ENCODE measurements around the gene AZIN2. TPM values are rescaled to one million over a fixed set of nuclear protein-coding genes. Genes with fewer than 3 reads are reported as not detected.

AZIN2 gene
- total and polyA plus RNA-seq, 4 donors, result 0.68 to 2.6 (median 0.74) TPM

DNA sequence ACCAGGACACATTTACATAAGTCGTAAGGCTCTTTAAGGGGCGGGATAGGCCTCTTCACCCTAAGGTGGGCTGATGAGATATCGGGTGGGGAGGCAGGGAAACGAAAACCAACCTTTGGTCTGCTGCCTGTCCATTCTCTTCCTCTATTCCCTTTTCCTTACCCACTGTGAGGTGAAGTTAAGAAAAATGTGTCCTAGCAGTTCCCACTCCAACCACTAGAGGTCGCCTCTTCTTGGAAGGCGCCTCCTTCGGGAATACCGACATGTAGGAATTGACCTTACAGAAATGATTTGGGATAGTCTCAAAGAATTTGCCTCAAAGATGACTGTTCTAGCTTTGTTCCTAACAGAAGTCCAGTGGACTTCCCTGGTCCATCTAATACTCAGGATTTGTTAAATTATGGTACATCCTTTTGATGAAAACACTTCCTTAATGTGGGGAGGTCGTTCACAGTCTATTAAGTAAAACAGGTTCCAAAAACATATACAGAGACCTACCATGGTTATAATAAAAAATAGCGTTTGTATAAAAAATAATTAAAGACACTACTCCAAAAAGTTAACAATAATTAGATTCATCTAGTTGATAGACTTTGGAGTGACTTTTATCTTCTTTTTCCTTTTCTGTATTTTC is 14.1 kb downstream of the AZIN2 start (continued):
- no peak for TF ChIP-seq TAF1 (conservative IDR thresholded peaks at IDR 0.05)

DNA sequence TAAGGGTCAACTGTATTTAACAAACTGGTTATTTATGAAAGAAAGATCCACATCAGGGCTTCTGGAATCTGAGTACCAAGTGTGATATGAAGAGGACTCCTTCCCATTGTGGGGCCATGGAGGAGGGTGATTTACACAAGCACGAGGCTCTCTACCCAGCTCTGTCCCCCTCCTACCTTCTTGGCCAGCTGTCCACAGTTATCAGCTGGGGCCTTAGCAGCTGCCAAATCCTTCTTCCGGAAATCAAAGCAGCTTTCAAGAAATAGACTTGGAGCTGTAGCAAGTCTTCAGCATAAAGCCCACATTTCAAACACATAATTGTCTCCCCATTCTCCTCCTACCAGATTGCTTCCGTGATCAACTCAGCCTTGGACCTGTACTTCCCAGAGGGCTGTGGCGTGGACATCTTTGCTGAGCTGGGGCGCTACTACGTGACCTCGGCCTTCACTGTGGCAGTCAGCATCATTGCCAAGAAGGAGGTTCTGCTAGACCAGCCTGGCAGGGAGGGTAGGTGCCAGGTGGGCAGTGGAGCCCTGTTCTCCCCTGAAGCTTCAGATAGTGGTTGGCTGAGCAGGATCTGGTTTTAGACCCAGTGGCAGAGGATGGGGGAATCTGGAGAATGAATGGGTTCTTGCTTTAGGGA is 15.5 kb downstream of the AZIN2 start:
- H3K9ac ChIP-seq (ENCODE audit: low read depth in 1 of 2, low read length in 2 of 2), result no peak overlapping the region
- DNase-seq (ENCODE audit: low spot score), result no peak
- WGBS, result 88% methylated on average over 7 of the region's 7 CpGs

DNA sequence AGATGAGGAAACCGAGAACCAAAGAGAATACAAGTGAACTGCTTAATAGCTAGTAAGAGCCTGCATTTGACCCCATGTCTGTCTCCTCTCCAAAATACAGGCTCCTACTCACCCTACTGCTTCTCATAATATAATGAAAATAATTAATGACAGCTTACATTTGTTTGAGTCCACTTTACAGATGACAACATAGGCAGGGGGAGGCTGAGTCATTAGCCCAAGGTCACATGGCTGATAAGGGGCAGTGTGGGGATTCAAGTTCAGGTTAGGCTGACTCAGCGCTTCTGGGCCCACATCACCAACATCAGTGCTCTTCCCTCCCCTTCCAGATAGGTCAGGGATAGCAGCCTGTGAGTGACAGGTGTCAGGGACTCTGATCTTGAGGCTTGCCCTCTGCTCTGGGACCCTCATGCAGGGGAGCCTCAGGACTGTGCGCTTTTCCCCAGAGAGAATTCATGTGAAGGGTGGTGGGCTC is 16.2 kb downstream of the AZIN2 start:
- Histone ChIP-seq H3K4me3 (ENCODE audit: low read depth in 1 of 3, low read length in 3 of 3) (no peak overlapping the region), H3K4me1 (ENCODE audit: control insufficient read depth in 4 of 4, insufficient read depth in 4 of 4, low read length in 3 of 4) (no peaks in the 10 kb centered on the region), H3K36me3 (ENCODE audit: control insufficient read depth in 4 of 4, insufficient read depth in 3 of 4, low read depth in 1 of 4, low read length in 3 of 4) (peaks cover 0 to 2% (median 0%) of the 10 kb centered on the region in 4 donors), H3K9me3 (ENCODE audit: control insufficient read depth in 4 of 4, low read length in 3 of 4) (no peaks in the 10 kb centered on the region), H3K9ac (ENCODE audit: low read depth in 1 of 2, low read length in 2 of 2) (no peak overlapping the region), H3K27me3 (ENCODE audit: control insufficient read depth in 4 of 4, insufficient read depth in 4 of 4, low read length in 3 of 4) (no peaks in the 10 kb centered on the region), H3K27ac (ENCODE audit: low read depth in 1 of 2, low read length in 2 of 2) (no peak overlapping the region)
- TF ChIP-seq, protein P1, sequence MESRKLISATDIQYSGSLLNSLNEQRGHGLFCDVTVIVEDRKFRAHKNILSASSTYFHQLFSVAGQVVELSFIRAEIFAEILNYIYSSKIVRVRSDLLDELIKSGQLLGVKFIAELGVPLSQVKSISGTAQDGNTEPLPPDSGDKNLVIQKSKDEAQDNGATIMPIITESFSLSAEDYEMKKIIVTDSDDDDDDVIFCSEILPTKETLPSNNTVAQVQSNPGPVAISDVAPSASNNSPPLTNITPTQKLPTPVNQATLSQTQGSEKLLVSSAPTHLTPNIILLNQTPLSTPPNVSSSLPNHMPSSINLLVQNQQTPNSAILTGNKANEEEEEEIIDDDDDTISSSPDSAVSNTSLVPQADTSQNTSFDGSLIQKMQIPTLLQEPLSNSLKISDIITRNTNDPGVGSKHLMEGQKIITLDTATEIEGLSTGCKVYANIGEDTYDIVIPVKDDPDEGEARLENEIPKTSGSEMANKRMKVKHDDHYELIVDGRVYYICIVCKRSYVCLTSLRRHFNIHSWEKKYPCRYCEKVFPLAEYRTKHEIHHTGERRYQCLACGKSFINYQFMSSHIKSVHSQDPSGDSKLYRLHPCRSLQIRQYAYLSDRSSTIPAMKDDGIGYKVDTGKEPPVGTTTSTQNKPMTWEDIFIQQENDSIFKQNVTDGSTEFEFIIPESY (IDR thresholded peaks at IDR 0.05), result no peak
- TF ChIP-seq HNF4A (conservative IDR thresholded peaks at IDR 0.05) (no peak), RAD21 (IDR thresholded peaks at IDR 0.05) (no peak), NR2F2 (IDR thresholded peaks at IDR 0.05) (no peak), SP1 (IDR thresholded peaks at IDR 0.05) (no peak), GABPA (IDR thresholded peaks at IDR 0.05 in 1 of 2, conservative IDR thresholded peaks at IDR 0.05 in 1 of 2) (no peak), YY1 (IDR thresholded peaks at IDR 0.05) (no peak)
- TF ChIP-seq, protein P2, sequence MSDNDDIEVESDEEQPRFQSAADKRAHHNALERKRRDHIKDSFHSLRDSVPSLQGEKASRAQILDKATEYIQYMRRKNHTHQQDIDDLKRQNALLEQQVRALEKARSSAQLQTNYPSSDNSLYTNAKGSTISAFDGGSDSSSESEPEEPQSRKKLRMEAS (IDR thresholded peaks at IDR 0.05), result no peak
- WGBS, result 96% methylated on average over 3 of the region's 3 CpGs
- no peak for DNase-seq (ENCODE audit: low spot score)

More for the DNA sequence above, 15.5 kb downstream of the AZIN2 start:
- Histone ChIP-seq H3K27ac (ENCODE audit: low read depth in 1 of 2, low read length in 2 of 2) (no peak overlapping the region), H3K36me3 (ENCODE audit: control insufficient read depth in 4 of 4, insufficient read depth in 3 of 4, low read depth in 1 of 4, low read length in 3 of 4) (peaks cover 0 to 2% (median 0%) of the 10 kb centered on the region in 4 donors), H3K4me3 (ENCODE audit: low read depth in 1 of 3, low read length in 3 of 3) (no peak overlapping the region), H3K4me1 (ENCODE audit: control insufficient read depth in 4 of 4, insufficient read depth in 4 of 4, low read length in 3 of 4) (no peaks in the 10 kb centered on the region), H3K9me3 (ENCODE audit: control insufficient read depth in 4 of 4, low read length in 3 of 4) (no peaks in the 10 kb centered on the region), H3K27me3 (ENCODE audit: control insufficient read depth in 4 of 4, insufficient read depth in 4 of 4, low read length in 3 of 4) (no peaks in the 10 kb centered on the region)
- TF ChIP-seq HNF4G (IDR thresholded peaks at IDR 0.05) (no peak), HNF4A (conservative IDR thresholded peaks at IDR 0.05) (no peak), EGR1 (IDR thresholded peaks at IDR 0.05; ENCODE audit: low read depth in 2 of 2) (no peak), RAD21 (IDR thresholded peaks at IDR 0.05) (no peak), TAF1 (conservative IDR thresholded peaks at IDR 0.05) (no peak), NR2F2 (IDR thresholded peaks at IDR 0.05) (no peak)
- TF ChIP-seq, protein P1 (IDR thresholded peaks at IDR 0.05), result no peak

All from liver (tissue), 9 donors.